Neuronal stem cell (in vitro differentiated cells): ENCODE results near the gene TBC1D22A.
A peak's percentile ranks its signal among the peaks of the same experiment; 100 is the strongest.

Source experiments
- DNase-seq: peaks from one replicate; pipeline ENCODE4 v3.0.0-alpha.2; 2013; ENCODE audit warnings: low spot score
- H2AFZ ChIP-seq: one replicate; pipeline ENCODE4 v1.6.1; 2013; ENCODE audit warnings: mild to moderate bottlenecking, low read length, inconsistent platforms
- H2AK5ac ChIP-seq: 2 replicates; pipeline ENCODE4 v1.6.1; 2013; ENCODE audit warnings: low read depth, mild to moderate bottlenecking, inconsistent platforms, low read length, moderate library complexity, mixed read lengths
- H2BK120ac ChIP-seq: 2 replicates; pipeline ENCODE4 v1.6.1; 2013; ENCODE audit warnings: low read depth, mild to moderate bottlenecking, inconsistent platforms, low read length, moderate library complexity, mixed read lengths
- H2BK12ac ChIP-seq: one replicate; pipeline ENCODE4 v1.6.1; 2013; ENCODE audit warnings: low read length, inconsistent platforms
- H2BK15ac ChIP-seq: 2 replicates; pipeline ENCODE4 v1.6.1; 2013; ENCODE audit warnings: mild to moderate bottlenecking, low read length, inconsistent platforms, mixed read lengths
- H2BK5ac ChIP-seq: one replicate; pipeline ENCODE4 v1.6.1; 2013; ENCODE audit warnings: inconsistent platforms, mild to moderate bottlenecking, low read length, moderate library complexity
- H3K14ac ChIP-seq: one replicate; pipeline ENCODE4 v1.6.1; 2013; ENCODE audit warnings: low read length, inconsistent platforms
- H3K18ac ChIP-seq: 2 replicates; pipeline ENCODE4 v1.6.1; 2013; ENCODE audit warnings: low read length, inconsistent platforms
- H3K23ac ChIP-seq: 2 replicates; pipeline ENCODE4 v1.6.1; 2013; ENCODE audit warnings: low read depth, mild to moderate bottlenecking, mixed read lengths, low read length, inconsistent platforms; ENCODE audit not compliant: poor library complexity
- H3K27ac ChIP-seq: replicated peaks from 3 replicates; pipeline ENCODE4 v1.5.1; 2013; ENCODE audit warnings: low read length, inconsistent platforms
- H3K27me3 ChIP-seq, 3 experiments: 2 replicates each; pipeline ENCODE4 v1.6.1; 2013; ENCODE audit warnings: low read length in 3 of 3, mild to moderate bottlenecking in 2 of 3, inconsistent platforms in 1 of 3, low read depth in 1 of 3, mixed read lengths in 1 of 3, moderate library complexity in 1 of 3; ENCODE audit not compliant: control insufficient read depth in 3 of 3, insufficient read depth in 3 of 3
- H3K36me3 ChIP-seq, 2 donors: replicated peaks in 1 of 2; 2 replicates each; pipeline ENCODE4 v1.6.1; 2013; ENCODE audit warnings: low read length in 2 of 2; ENCODE audit not compliant: control insufficient read depth in 2 of 2, insufficient read depth in 2 of 2
- H3K4ac ChIP-seq: 2 replicates; pipeline ENCODE4 v1.6.1; 2013; ENCODE audit warnings: inconsistent platforms, mild to moderate bottlenecking, low read length, moderate library complexity
- H3K4me1 ChIP-seq, 2 donors: 1 replicate in 1 of 2; 2 replicates in 1 of 2; pipeline ENCODE4 v1.6.1; 2013; ENCODE audit warnings: low read length in 2 of 2, low read depth in 1 of 2; ENCODE audit not compliant: control insufficient read depth in 2 of 2, insufficient read depth in 1 of 2
- H3K4me2 ChIP-seq: one replicate; pipeline ENCODE4 v1.6.1; 2013; ENCODE audit warnings: mild to moderate bottlenecking, low read length, inconsistent platforms; ENCODE audit not compliant: insufficient read depth, poor library complexity, severe bottlenecking
- H3K4me3 ChIP-seq, 2 donors: 2 replicates each; pipeline ENCODE4 v1.5.1; 2013; ENCODE audit warnings: low read length in 2 of 2, mild to moderate bottlenecking in 2 of 2, inconsistent platforms in 1 of 2, moderate library complexity in 1 of 2
- H3K79me1 ChIP-seq: one replicate; pipeline ENCODE4 v1.6.1; 2013; ENCODE audit warnings: low read depth, mild to moderate bottlenecking, inconsistent platforms, low read length, moderate library complexity
- H3K9ac ChIP-seq: one replicate; pipeline ENCODE4 v1.6.1; 2013; ENCODE audit warnings: mild to moderate bottlenecking, low read depth, low read length, inconsistent platforms; ENCODE audit not compliant: poor library complexity
- H3K9me3 ChIP-seq, 2 donors: replicated peaks in 1 of 2; 2 replicates each; pipeline versions ENCODE3 to v1.6.1; 2013; ENCODE audit warnings: low read length in 2 of 2, mild to moderate bottlenecking in 2 of 2, inconsistent platforms in 1 of 2, low read depth in 1 of 2, mixed read lengths in 1 of 2, moderate library complexity in 1 of 2; ENCODE audit not compliant: control insufficient read depth in 2 of 2, insufficient read depth in 1 of 2
- H4K8ac ChIP-seq: one replicate; pipeline ENCODE4 v1.6.1; 2013; ENCODE audit warnings: low read depth, mild to moderate bottlenecking, inconsistent platforms, low read length, moderate library complexity
- H4K91ac ChIP-seq: one replicate; pipeline ENCODE4 v1.6.1; 2013; ENCODE audit warnings: low read length, low read depth, mild to moderate bottlenecking, inconsistent platforms; ENCODE audit not compliant: poor library complexity
- WGBS, 2 donors: extraction: QIAGEN DNeasy Blood & Tissue Kit; methylation state at CpG; one replicate each; pipeline ENCODE4 v1.1.7; 2013; ENCODE audit warnings: missing lambda C conversion rate in 2 of 2, mixed read lengths in 1 of 2; ENCODE audit not compliant: insufficient read length in 2 of 2, insufficient replicate concordance in 1 of 2; ENCODE audit errors: extremely low coverage in 2 of 2; 5-methylcytosine and 5-hydroxymethylcytosine counted together

TBC1D22A gene

DNA sequence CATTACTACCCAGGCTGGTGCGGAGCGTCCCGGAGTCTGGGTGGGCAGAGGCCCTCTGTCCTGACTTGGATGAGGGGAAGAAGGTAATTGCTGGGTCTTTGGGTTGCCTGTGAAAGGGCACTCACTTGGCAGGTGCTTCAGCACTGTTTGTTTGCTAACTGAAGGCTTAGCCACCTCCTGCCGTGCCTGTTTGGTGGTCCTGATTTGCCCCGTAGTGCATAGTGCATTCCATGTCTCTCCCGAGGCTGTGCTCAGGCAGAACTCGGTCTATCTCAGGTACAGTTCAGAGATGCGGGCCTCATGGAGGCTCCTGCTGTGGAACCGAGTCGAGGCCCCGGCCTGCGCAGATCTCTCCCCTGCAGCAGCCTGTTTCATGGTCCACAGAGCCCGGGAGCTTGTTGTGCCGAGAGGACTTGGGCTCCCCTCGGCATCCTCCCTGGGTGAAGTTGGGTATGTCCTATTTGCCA, 146.2 kb downstream of the TBC1D22A start:
- Histone ChIP-seq H2BK120ac (no peak overlapping the region), H3K9ac (no peak overlapping the region), H3K14ac (no peak overlapping the region), H3K18ac (no peak overlapping the region), H3K4me2 (no peak overlapping the region), H3K9me3 (peaks cover 0 to 2% of the 10 kb centered on the region in 2 donors), H3K79me1 (peaks cover 3% of the 10 kb centered on the region), H3K23ac (no peak overlapping the region), H3K4me3 (no peak overlapping the region), H4K8ac (no peak overlapping the region), H3K4me1 (peaks cover 7 to 11% of the 10 kb centered on the region in 2 donors), H2BK5ac (no peak overlapping the region), H2BK12ac (no peak overlapping the region), H2AFZ (no peak overlapping the region), H3K27ac (no peak overlapping the region), H2BK15ac (no peak overlapping the region), H2AK5ac (no peak overlapping the region), H3K36me3 (peaks cover 0 to 11% of the 10 kb centered on the region in 2 donors), H4K91ac (no peak overlapping the region), H3K4ac (no peak overlapping the region), H3K27me3 (peaks cover 0 to 6% (median 0%) of the 10 kb centered on the region in 3 experiments)
- WGBS, 2 donors: no CpG with 5 or more reads among the region's 15 CpGs
- no peak for DNase-seq

- Histone ChIP-seq H3K9me3 (peaks cover 0 to 2% of the 10 kb centered on the region in 2 donors), H3K4me2 (no peak overlapping the region), H2AK5ac (no peak overlapping the region), H4K8ac (no peak overlapping the region), H3K23ac (peak overlapping the region; percentile 58), H2BK120ac (no peak overlapping the region), H3K4me1 (peaks cover 7 to 11% of the 10 kb centered on the region in 2 donors), H3K4me3 (no peak overlapping the region), H3K14ac (peak overlapping the region; percentile 82), H3K36me3 (peaks cover 1 to 15% of the 10 kb centered on the region in 2 donors), H2BK5ac (no peak overlapping the region), H2BK12ac (no peak overlapping the region), H3K4ac (no peak overlapping the region), H3K79me1 (peaks cover 3% of the 10 kb centered on the region), H3K27ac (no peak overlapping the region), H3K9ac (peak overlapping the region; percentile 13), H2AFZ (no peak overlapping the region), H3K18ac (peak overlapping the region; percentile 51), H4K91ac (no peak overlapping the region), H2BK15ac (no peak overlapping the region), H3K27me3 (peaks cover 0 to 6% (median 0%) of the 10 kb centered on the region in 3 experiments)
- WGBS, 2 donors: no CpG with 5 or more reads among the region's 26 CpGs
- DNase-seq: no peak
Measured at GRCh38 chr22:46909237-46910030, 147.0 kb downstream of the TBC1D22A start.

- H3K79me1 ChIP-seq: peaks cover 3% of the 10 kb centered on the region
- no peak overlapping the region for H3K27ac ChIP-seq
- no peak overlapping the region for H2BK15ac ChIP-seq
- peaks cover 7 to 11% of the 10 kb centered on the region in 2 donors for H3K4me1 ChIP-seq
- DNase-seq: no peak
- no peak overlapping the region for H2BK12ac ChIP-seq
- no peak overlapping the region for H4K91ac ChIP-seq
- H3K36me3 ChIP-seq: peaks cover 1 to 15% of the 10 kb centered on the region in 2 donors
- H3K9ac ChIP-seq: peak overlapping the region; percentile 6
- H3K9me3 ChIP-seq: peaks cover 0 to 2% of the 10 kb centered on the region in 2 donors
- H3K18ac ChIP-seq: no peak overlapping the region
- no peak overlapping the region for H2AK5ac ChIP-seq
- no peak overlapping the region for H3K4me2 ChIP-seq
- no peak overlapping the region for H3K23ac ChIP-seq
- no peak overlapping the region for H3K4me3 ChIP-seq
- peaks cover 0 to 6% (median 0%) of the 10 kb centered on the region in 3 experiments for H3K27me3 ChIP-seq
- H3K4ac ChIP-seq: no peak overlapping the region
- no peak overlapping the region for H2BK5ac ChIP-seq
- no CpG with 5 or more reads among the region's 9 CpGs for WGBS, 2 donors
- H4K8ac ChIP-seq: no peak overlapping the region
- H2BK120ac ChIP-seq: no peak overlapping the region
- no peak overlapping the region for H2AFZ ChIP-seq
- H3K14ac ChIP-seq: no peak overlapping the region
Measured at GRCh38 chr22:46910624-46911023, 148.2 kb downstream of the TBC1D22A start.

GRCh38 chr22:46911346-46911745, 148.9 kb downstream of the TBC1D22A start:
- no CpG with 5 or more reads among the region's 10 CpGs for WGBS, 2 donors
- no peak overlapping the region for H3K4me2 ChIP-seq
- H3K79me1 ChIP-seq: peaks cover 3% of the 10 kb centered on the region

More at GRCh38 chr22:46911346-46911745, 148.9 kb downstream of the TBC1D22A start:
- H3K27me3 ChIP-seq: peaks cover 0 to 6% (median 0%) of the 10 kb centered on the region in 3 experiments
- H2BK15ac ChIP-seq: no peak overlapping the region
- no peak overlapping the region for H3K14ac ChIP-seq
- no peak overlapping the region for H2AFZ ChIP-seq
- no peak overlapping the region for H2BK120ac ChIP-seq
- H2BK12ac ChIP-seq: no peak overlapping the region
- H4K8ac ChIP-seq: no peak overlapping the region
- no peak overlapping the region for H3K4me3 ChIP-seq
- H3K4me1 ChIP-seq: peaks cover 7 to 11% of the 10 kb centered on the region in 2 donors
- no peak overlapping the region for H3K4ac ChIP-seq
- H2AK5ac ChIP-seq: no peak overlapping the region
- H3K9ac ChIP-seq: no peak overlapping the region
- H3K18ac ChIP-seq: no peak overlapping the region
- H2BK5ac ChIP-seq: no peak overlapping the region
- peaks cover 6 to 17% of the 10 kb centered on the region in 2 donors for H3K36me3 ChIP-seq
- H3K23ac ChIP-seq: no peak overlapping the region
- DNase-seq: no peak
- H3K9me3 ChIP-seq: peaks cover 0 to 2% of the 10 kb centered on the region in 2 donors
- no peak overlapping the region for H3K27ac ChIP-seq
- no peak overlapping the region for H4K91ac ChIP-seq
